Measurements from ENCODE around the gene IMPA2.

IMPA2 gene

DNA sequence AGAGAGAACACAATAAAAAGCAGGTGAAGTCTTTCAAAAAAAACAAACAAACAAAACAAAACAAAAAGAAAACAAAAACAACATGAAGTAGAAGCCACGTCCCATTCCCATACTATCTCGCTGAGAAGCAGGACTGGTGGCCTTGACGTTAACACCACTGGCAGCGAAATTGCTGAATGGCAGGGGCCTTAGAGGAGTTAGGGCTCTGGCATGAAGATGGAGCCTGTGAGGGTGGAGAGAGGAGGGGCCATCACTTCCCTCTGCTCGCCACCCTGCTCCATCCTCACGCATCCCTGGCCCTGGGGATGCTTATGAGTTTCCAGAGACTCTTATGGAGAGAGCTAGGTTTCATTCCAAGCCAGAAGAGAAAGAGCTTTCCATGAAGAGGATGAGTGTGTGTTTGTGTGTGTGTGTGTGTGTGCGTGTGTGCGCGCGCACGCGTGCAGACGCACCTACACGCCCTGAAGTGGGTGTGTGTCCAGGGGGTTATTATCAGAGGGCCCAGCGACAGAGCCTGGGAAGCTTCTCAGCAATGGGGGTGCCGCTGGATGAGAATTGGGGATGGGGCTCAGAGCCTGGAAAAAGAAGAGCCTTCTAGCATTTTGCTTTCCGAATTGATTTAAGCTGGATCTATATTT lies 20.4 kb upstream of the IMPA2 start:
- Histone ChIP-seq H3K36me3 (ENCODE audit: control insufficient read depth in 2 of 2, insufficient read depth in 1 of 2, low read length in 2 of 2) (no peaks in the 10 kb centered on the region), H3K4me1 (ENCODE audit: control insufficient read depth, insufficient read depth, low read length) (peaks cover 8% of the 10 kb centered on the region; the same call in 1 of the 2 replicates), H3K4me3 (ENCODE audit: low read depth, low read length) (no peak overlapping the region), H3K9me3 (ENCODE audit: control insufficient read depth, insufficient read depth, low read depth, low read length) (no peaks in the 10 kb centered on the region), H3K27ac (ENCODE audit: extremely low read depth, low read depth, low read length) (no peak overlapping the region)
- TF ChIP-seq PRDM1 (tag by site-specific recombination; IDR thresholded peaks at IDR 0.05): peak; percentile 20; the same call in 1 of the 2 replicates
- TF ChIP-seq, protein P1, sequence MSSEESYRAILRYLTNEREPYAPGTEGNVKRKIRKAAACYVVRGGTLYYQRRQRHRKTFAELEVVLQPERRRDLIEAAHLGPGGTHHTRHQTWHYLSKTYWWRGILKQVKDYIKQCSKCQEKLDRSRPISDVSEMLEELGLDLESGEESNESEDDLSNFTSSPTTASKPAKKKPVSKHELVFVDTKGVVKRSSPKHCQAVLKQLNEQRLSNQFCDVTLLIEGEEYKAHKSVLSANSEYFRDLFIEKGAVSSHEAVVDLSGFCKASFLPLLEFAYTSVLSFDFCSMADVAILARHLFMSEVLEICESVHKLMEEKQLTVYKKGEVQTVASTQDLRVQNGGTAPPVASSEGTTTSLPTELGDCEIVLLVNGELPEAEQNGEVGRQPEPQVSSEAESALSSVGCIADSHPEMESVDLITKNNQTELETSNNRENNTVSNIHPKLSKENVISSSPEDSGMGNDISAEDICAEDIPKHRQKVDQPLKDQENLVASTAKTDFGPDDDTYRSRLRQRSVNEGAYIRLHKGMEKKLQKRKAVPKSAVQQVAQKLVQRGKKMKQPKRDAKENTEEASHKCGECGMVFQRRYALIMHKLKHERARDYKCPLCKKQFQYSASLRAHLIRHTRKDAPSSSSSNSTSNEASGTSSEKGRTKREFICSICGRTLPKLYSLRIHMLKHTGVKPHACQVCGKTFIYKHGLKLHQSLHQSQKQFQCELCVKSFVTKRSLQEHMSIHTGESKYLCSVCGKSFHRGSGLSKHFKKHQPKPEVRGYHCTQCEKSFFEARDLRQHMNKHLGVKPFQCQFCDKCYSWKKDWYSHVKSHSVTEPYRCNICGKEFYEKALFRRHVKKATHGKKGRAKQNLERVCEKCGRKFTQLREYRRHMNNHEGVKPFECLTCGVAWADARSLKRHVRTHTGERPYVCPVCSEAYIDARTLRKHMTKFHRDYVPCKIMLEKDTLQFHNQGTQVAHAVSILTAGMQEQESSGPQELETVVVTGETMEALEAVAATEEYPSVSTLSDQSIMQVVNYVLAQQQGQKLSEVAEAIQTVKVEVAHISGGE (tag by site-specific recombination; conservative IDR thresholded peaks at IDR 0.05; ENCODE audit: low read depth): no peak
- ChIA-PET POLR2A (interaction anchor here (1.3 kb wide), 1 partner anchor 21 kb away, joined by 5 read pairs; the partner anchor contains the start of gene IMPA2), CTCF (no interaction called here)

DNA sequence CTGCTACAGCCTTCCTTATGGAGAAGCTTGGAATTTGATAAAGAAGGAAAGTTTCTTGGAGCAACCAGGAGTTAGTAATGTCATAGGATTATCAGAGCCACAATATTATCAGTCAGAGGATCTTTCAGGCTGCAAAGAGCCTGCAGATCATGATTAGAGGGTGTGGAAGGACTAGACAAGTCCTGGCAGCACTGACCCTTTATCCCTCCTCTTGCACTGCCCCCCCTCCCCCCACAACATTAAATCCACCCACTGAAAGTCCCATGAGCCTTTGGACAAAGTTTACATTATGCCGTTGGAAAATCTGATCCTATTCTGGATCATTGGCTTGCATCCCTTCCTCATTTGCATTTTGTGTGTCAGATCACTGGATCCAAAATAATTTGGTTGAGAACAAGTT lies 18.7 kb upstream of the IMPA2 start:
- Histone ChIP-seq H3K36me3 (ENCODE audit: control insufficient read depth in 2 of 2, insufficient read depth in 1 of 2, low read length in 2 of 2) (no peaks in the 10 kb centered on the region), H3K4me3 (ENCODE audit: low read depth, low read length) (no peak overlapping the region), H3K4me1 (ENCODE audit: control insufficient read depth, insufficient read depth, low read length) (peaks cover 8% of the 10 kb centered on the region; the same call in 1 of the 2 replicates), H3K9me3 (ENCODE audit: control insufficient read depth, insufficient read depth, low read depth, low read length) (no peaks in the 10 kb centered on the region), H3K27ac (ENCODE audit: extremely low read depth, low read depth, low read length) (no peak overlapping the region)
- ChIA-PET CTCF (no interaction called here), POLR2A (no interaction called here)
- TF ChIP-seq EGR2 (tag by site-specific recombination; IDR thresholded peaks at IDR 0.05; ENCODE audit: low read depth) (peak; percentile 69), ZFP69B (tag by site-specific recombination; IDR thresholded peaks at IDR 0.05) (no peak), ZFHX2 (tag by site-specific recombination; conservative IDR thresholded peaks at IDR 0.05) (peak; percentile 65), SP7 (tag by site-specific recombination; IDR thresholded peaks at IDR 0.05) (peak; percentile 20; the same call in 1 of the 2 replicates), SP3 (tag by site-specific recombination; IDR thresholded peaks at IDR 0.05) (peak; percentile 68; the same call in 1 of the 2 replicates), ZSCAN16 (tag by site-specific recombination; IDR thresholded peaks at IDR 0.05) (no peak), ZNF248 (tag by site-specific recombination; IDR thresholded peaks at IDR 0.05) (no peak), ZNF549 (tag by site-specific recombination; IDR thresholded peaks at IDR 0.05) (no peak), GFI1B (tag by site-specific recombination; IDR thresholded peaks at IDR 0.05) (0 out of 2 replicates have a peak, but pooled peaks have one; percentile 5), ZBTB17 (tag by site-specific recombination; IDR thresholded peaks at IDR 0.05) (peak; percentile 36; the same call in 1 of the 2 replicates), ZNF701 (tag by site-specific recombination; IDR thresholded peaks at IDR 0.05) (no peak), ZNF140 (tag by site-specific recombination; IDR thresholded peaks at IDR 0.05) (no peak), ZNF121 (tag by site-specific recombination; IDR thresholded peaks at IDR 0.05) (no peak), FEZF1 (tag by site-specific recombination; IDR thresholded peaks at IDR 0.05) (no peak), ZNF555 (tag by site-specific recombination; conservative IDR thresholded peaks at IDR 0.05) (no peak)
- TF ChIP-seq, protein P2, sequence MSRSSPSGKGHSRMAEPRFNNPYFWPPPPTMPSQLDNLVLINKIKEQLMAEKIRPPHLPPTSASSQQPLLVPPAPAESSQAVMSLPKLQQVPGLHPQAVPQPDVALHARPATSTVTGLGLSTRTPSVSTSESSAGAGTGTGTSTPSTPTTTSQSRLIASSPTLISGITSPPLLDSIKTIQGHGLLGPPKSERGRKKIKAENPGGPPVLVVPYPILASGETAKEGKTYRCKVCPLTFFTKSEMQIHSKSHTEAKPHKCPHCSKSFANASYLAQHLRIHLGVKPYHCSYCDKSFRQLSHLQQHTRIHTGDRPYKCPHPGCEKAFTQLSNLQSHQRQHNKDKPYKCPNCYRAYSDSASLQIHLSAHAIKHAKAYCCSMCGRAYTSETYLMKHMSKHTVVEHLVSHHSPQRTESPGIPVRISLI (tag by site-specific recombination; IDR thresholded peaks at IDR 0.05): no peak
- TF ChIP-seq, protein P3, sequence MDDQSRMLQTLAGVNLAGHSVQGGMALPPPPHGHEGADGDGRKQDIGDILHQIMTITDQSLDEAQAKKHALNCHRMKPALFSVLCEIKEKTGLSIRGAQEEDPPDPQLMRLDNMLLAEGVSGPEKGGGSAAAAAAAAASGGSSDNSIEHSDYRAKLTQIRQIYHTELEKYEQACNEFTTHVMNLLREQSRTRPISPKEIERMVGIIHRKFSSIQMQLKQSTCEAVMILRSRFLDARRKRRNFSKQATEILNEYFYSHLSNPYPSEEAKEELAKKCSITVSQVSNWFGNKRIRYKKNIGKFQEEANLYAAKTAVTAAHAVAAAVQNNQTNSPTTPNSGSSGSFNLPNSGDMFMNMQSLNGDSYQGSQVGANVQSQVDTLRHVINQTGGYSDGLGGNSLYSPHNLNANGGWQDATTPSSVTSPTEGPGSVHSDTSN (CRISPR knock-in tag; IDR thresholded peaks at IDR 0.05): no peak
- TF ChIP-seq, protein P4, sequence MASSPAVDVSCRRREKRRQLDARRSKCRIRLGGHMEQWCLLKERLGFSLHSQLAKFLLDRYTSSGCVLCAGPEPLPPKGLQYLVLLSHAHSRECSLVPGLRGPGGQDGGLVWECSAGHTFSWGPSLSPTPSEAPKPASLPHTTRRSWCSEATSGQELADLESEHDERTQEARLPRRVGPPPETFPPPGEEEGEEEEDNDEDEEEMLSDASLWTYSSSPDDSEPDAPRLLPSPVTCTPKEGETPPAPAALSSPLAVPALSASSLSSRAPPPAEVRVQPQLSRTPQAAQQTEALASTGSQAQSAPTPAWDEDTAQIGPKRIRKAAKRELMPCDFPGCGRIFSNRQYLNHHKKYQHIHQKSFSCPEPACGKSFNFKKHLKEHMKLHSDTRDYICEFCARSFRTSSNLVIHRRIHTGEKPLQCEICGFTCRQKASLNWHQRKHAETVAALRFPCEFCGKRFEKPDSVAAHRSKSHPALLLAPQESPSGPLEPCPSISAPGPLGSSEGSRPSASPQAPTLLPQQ (tag by site-specific recombination; IDR thresholded peaks at IDR 0.05): no peak
- TF ChIP-seq, protein P5, sequence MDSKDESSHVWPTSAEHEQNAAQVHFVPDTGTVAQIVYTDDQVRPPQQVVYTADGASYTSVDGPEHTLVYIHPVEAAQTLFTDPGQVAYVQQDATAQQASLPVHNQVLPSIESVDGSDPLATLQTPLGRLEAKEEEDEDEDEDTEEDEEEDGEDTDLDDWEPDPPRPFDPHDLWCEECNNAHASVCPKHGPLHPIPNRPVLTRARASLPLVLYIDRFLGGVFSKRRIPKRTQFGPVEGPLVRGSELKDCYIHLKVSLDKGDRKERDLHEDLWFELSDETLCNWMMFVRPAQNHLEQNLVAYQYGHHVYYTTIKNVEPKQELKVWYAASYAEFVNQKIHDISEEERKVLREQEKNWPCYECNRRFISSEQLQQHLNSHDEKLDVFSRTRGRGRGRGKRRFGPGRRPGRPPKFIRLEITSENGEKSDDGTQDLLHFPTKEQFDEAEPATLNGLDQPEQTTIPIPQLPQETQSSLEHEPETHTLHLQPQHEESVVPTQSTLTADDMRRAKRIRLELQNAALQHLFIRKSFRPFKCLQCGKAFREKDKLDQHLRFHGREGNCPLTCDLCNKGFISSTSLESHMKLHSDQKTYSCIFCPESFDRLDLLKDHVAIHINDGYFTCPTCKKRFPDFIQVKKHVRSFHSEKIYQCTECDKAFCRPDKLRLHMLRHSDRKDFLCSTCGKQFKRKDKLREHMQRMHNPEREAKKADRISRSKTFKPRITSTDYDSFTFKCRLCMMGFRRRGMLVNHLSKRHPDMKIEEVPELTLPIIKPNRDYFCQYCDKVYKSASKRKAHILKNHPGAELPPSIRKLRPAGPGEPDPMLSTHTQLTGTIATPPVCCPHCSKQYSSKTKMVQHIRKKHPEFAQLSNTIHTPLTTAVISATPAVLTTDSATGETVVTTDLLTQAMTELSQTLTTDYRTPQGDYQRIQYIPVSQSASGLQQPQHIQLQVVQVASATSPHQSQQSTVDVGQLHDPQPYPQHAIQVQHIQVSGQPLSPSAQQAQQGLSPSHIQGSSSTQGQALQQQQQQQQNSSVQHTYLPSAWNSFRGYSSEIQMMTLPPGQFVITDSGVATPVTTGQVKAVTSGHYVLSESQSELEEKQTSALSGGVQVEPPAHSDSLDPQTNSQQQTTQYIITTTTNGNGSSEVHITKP (tag by site-specific recombination; IDR thresholded peaks at IDR 0.05): peak; percentile 38
- TF ChIP-seq, protein P6, sequence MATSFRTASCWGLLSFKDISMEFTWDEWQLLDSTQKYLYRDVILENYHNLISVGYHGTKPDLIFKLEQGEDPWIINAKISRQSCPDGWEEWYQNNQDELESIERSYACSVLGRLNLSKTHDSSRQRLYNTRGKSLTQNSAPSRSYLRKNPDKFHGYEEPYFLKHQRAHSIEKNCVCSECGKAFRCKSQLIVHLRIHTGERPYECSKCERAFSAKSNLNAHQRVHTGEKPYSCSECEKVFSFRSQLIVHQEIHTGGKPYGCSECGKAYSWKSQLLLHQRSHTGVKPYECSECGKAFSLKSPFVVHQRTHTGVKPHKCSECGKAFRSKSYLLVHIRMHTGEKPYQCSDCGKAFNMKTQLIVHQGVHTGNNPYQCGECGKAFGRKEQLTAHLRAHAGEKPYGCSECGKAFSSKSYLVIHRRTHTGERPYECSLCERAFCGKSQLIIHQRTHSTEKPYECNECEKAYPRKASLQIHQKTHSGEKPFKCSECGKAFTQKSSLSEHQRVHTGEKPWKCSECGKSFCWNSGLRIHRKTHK (tag by site-specific recombination; IDR thresholded peaks at IDR 0.05): no peak

Measured in HEK293 (cell line).